Measurements from ENCODE around the gene SPECC1. TPM values are rescaled to one million over a fixed set of nuclear protein-coding genes. Genes with fewer than 3 reads are reported as not detected.

SPECC1 gene
- total RNA-seq, 1 experiment from 2014 or later: 43.5 TPM

DNA sequence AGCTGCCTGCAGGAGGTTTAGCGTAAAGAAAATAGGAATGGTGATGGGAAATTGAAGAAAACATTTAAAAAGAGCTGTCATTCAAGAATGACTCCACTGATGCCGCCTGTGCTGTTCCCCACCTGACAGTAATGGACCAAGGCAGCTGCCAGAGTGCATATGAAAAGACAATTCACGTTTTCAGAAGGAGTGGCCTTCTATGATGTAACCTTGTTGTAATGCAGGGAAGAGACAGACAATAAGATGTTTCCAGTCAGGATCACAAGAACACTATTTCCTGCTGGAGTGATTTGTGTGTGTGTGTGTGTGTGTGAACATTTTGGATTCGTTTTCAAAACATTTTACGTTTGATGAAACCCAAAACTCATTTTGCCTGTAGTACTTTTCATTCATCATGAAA, 254.4 kb downstream of the SPECC1 start:
- DNase-seq (ENCODE audit: low read depth, low spot score) (peak; percentile 1), ATAC-seq (no peak)
- Histone ChIP-seq H3K4me1 (ENCODE audit: control insufficient read depth in 1 of 2, insufficient read depth in 2 of 2, low read length in 2 of 2) (peaks cover 7 to 9% of the 10 kb centered on the region in 2 experiments; a peak in 2 of 4 replicates), H2AFZ (ENCODE audit: low read depth, low read length, poor library complexity, severe bottlenecking) (no peak overlapping the region), H4K20me1 (ENCODE audit: insufficient read depth) (no peaks in the 10 kb centered on the region), H3K27ac (ENCODE audit: low read depth, low read length) (no peak overlapping the region), H3K27me3 (ENCODE audit: insufficient read depth, low read length) (no peaks in the 10 kb centered on the region), H3K79me2 (ENCODE audit: insufficient read depth, low read length) (no peaks in the 10 kb centered on the region), H3K9me2 (ENCODE audit: insufficient read depth) (no peaks in the 10 kb centered on the region), H3K36me3 (ENCODE audit: control insufficient read depth in 1 of 2, insufficient read depth in 2 of 2, low read length in 2 of 2) (no peaks in the 10 kb centered on the region), H3K9ac (ENCODE audit: low read length) (no peak overlapping the region), H3K4me3 (replicated peaks in 1 of 2; ENCODE audit: low read depth in 1 of 2, low read length in 2 of 2) (no peak overlapping the region), H3K4me2 (ENCODE audit: low read length) (no peak overlapping the region), H3K9me3 (ENCODE audit: control insufficient read depth in 1 of 2, insufficient read depth in 1 of 2, low read depth in 1 of 2, low read length in 2 of 2) (no peaks in the 10 kb centered on the region)
- ChIA-PET RAD21 (ENCODE audit: low non-redundant PET in 1 of 2, low total read pairs in 2 of 2, uncharacterized antibody in 2 of 2, unreplicated experiment in 2 of 2) (no interaction called here), CTCF (no interaction called here), POLR2A (no interaction called here)
- no TSS peak for BruUV-seq (replicated peaks)
- TF ChIP-seq ELF1 (IDR thresholded peaks at IDR 0.05; ENCODE audit: borderline replicate concordance, low read depth) (no peak), ZBTB33 (IDR thresholded peaks at IDR 0.05; ENCODE audit: extremely low read depth, insufficient replicate concordance, low read length) (no peak), ZNF274 (IDR thresholded peaks at IDR 0.05; ENCODE audit: low read depth, low read length) (no peak), CEBPB (IDR thresholded peaks at IDR 0.05; ENCODE audit: low read depth) (peak; percentile 48; the same call in 1 of the 2 replicates)
- TF ChIP-seq, protein P1, sequence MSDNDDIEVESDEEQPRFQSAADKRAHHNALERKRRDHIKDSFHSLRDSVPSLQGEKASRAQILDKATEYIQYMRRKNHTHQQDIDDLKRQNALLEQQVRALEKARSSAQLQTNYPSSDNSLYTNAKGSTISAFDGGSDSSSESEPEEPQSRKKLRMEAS (IDR thresholded peaks at IDR 0.05): no peak
- intact Hi-C loops (cut with micrococcal nuclease): no loop called here

- ChIA-PET RAD21 (ENCODE audit: low non-redundant PET in 1 of 2, low total read pairs in 2 of 2, uncharacterized antibody in 2 of 2, unreplicated experiment in 2 of 2) (no interaction called here), POLR2A (no interaction called here), CTCF (no interaction called here)
- H3K9me2 ChIP-seq (ENCODE audit: insufficient read depth): no peaks in the 10 kb centered on the region
- H3K4me1 ChIP-seq (ENCODE audit: control insufficient read depth in 1 of 2, insufficient read depth in 2 of 2, low read length in 2 of 2): peaks cover 7 to 9% of the 10 kb centered on the region in 2 experiments; a peak in 2 of 4 replicates
- H3K4me3 ChIP-seq (replicated peaks in 1 of 2; ENCODE audit: low read depth in 1 of 2, low read length in 2 of 2): no peak overlapping the region
- no peak overlapping the region for H2AFZ ChIP-seq (ENCODE audit: low read depth, low read length, poor library complexity, severe bottlenecking)
- no peak overlapping the region for H3K27ac ChIP-seq (ENCODE audit: low read depth, low read length)
- H3K27me3 ChIP-seq (ENCODE audit: insufficient read depth, low read length): no peaks in the 10 kb centered on the region
- BruUV-seq (replicated peaks): no TSS peak
- intact Hi-C loops (cut with micrococcal nuclease): no loop called here
- ATAC-seq (no peak), DNase-seq (ENCODE audit: low read depth, low spot score) (no peak)
- no peaks in the 10 kb centered on the region for H3K36me3 ChIP-seq (ENCODE audit: control insufficient read depth in 1 of 2, insufficient read depth in 2 of 2, low read length in 2 of 2)
- H4K20me1 ChIP-seq (ENCODE audit: insufficient read depth): no peaks in the 10 kb centered on the region
- no peaks in the 10 kb centered on the region for H3K9me3 ChIP-seq (ENCODE audit: control insufficient read depth in 1 of 2, insufficient read depth in 1 of 2, low read depth in 1 of 2, low read length in 2 of 2)
- no peak overlapping the region for H3K9ac ChIP-seq (ENCODE audit: low read length)
- H3K79me2 ChIP-seq (ENCODE audit: insufficient read depth, low read length): no peaks in the 10 kb centered on the region
- no peak overlapping the region for H3K4me2 ChIP-seq (ENCODE audit: low read length)
- no peak for TF ChIP-seq POLR2AphosphoS5 (IDR thresholded peaks at IDR 0.05; ENCODE audit: low read depth, low read length)
- TF ChIP-seq YY1 (IDR thresholded peaks at IDR 0.05; ENCODE audit: extremely low read depth, insufficient replicate concordance, low read depth, low read length): no peak
- no peak for TF ChIP-seq ZNF274 (IDR thresholded peaks at IDR 0.05; ENCODE audit: low read depth, low read length)
- TF ChIP-seq CBX3 (IDR thresholded peaks at IDR 0.05; ENCODE audit: low read depth): no peak
- no peak for TF ChIP-seq RAD21 (IDR thresholded peaks at IDR 0.05; ENCODE audit: low read depth)
- TF ChIP-seq, protein P2, sequence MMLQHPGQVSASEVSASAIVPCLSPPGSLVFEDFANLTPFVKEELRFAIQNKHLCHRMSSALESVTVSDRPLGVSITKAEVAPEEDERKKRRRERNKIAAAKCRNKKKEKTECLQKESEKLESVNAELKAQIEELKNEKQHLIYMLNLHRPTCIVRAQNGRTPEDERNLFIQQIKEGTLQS (IDR thresholded peaks at IDR 0.05): no peak
- no peak for TF ChIP-seq EZH2 (IDR thresholded peaks at IDR 0.05)
- no peak for TF ChIP-seq TCF7L2 (IDR thresholded peaks at IDR 0.05; ENCODE audit: borderline replicate concordance, extremely low read depth, insufficient read depth, insufficient read length)
- no peak for TF ChIP-seq JUND (IDR thresholded peaks at IDR 0.05)
- no peak for TF ChIP-seq SIN3A (IDR thresholded peaks at IDR 0.05; ENCODE audit: low read depth)
- no peak for TF ChIP-seq EGR1 (IDR thresholded peaks at IDR 0.05; ENCODE audit: low read depth)
- TF ChIP-seq ZFX (IDR thresholded peaks at IDR 0.05): no peak
- TF ChIP-seq, protein P1 (IDR thresholded peaks at IDR 0.05): no peak
- TF ChIP-seq CEBPB (IDR thresholded peaks at IDR 0.05; ENCODE audit: low read depth): no peak
- no peak for TF ChIP-seq POLR2A (IDR thresholded peaks at IDR 0.05; ENCODE audit: borderline replicate concordance, extremely low read depth, insufficient read depth, insufficient read length)
- TF ChIP-seq SRF (IDR thresholded peaks at IDR 0.05; ENCODE audit: low read depth): no peak
- TF ChIP-seq ZBTB33 (IDR thresholded peaks at IDR 0.05; ENCODE audit: extremely low read depth, insufficient replicate concordance, low read length): no peak
These were observed 255.8 kb downstream of the SPECC1 start for GRCh38 chr17:20264996-20265395.

Data from HCT116 (cell line).